K562 (cell line): ENCODE data around the gene MGST2. TPM values are rescaled to one million over a fixed set of nuclear protein-coding genes. Genes with fewer than 3 reads are reported as not detected.

Experiments
- ATAC-seq: fragments of 200-7000 bp; cut with Tn5 transposase; 3 replicates; pipeline ENCODE4 v1.9.1; 2020; ENCODE audit warnings: moderate library complexity
- BruUV-seq: library from RNA; stranded (reverse); fragments of 400-500 nt; replicated peaks from 2 replicates; lab custom pipeline; 2021; lab: Mats Ljungman, UMichigan
- CTCF ChIA-PET: fragments of 300-600 bp; formaldehyde crosslinking; extraction: SDS; loops from one replicate; lab custom pipeline; 2021; ENCODE audit warnings: low intra/inter-chr PET ratio; lab: Yijun Ruan, JAX
- POLR2A ChIA-PET: fragments of 300-600, 350-650 bp; sonication (Branson Sonifier 250); formaldehyde crosslinking; extraction: SDS; loops from one replicate; lab custom pipeline; 2021; ENCODE audit warnings: antibody characterized with exemption, inconsistent platforms; lab: Yijun Ruan, JAX
- DNase-seq, 4 experiments: peaks; one replicate each; pipeline versions ENCODE4 v3.0.0 to v3.0.0-alpha.2; 2011 to 2018; ENCODE audit warnings: low spot score in 3 of 4, mixed read lengths in 3 of 4; ENCODE audit errors: extremely low read depth in 1 of 4
- FAIRE-seq: peaks from 2 replicates; lab custom pipeline; 2011; peaks lifted over from hg19 to GRCh38; lab: Jason Lieb, UNC
- H2AFZ ChIP-seq: 2 replicates; pipeline ENCODE4 v1.6.0; 2011; ENCODE audit warnings: low read depth, low read length, control low read depth, inconsistent platforms
- H3K27ac ChIP-seq: fragments of 200-600 bp; 3 replicates; pipeline ENCODE4 v1.8.0; 2011; ENCODE audit warnings: low read depth, mild to moderate bottlenecking, control low read depth, inconsistent platforms, low read length, moderate library complexity, mixed read lengths; ENCODE audit errors: extremely low read depth
- H3K27me3 ChIP-seq, 2 experiments: fragments of 300-600 bp in 1 of 2; 2 replicates in 1 of 2; 3 replicates in 1 of 2; pipeline versions ENCODE4 v1.6.0 to v1.8.0; 2011; ENCODE audit warnings: inconsistent platforms in 2 of 2, low read length in 2 of 2, mild to moderate bottlenecking in 1 of 2, mixed read lengths in 1 of 2, moderate library complexity in 1 of 2; ENCODE audit not compliant: control insufficient read depth in 2 of 2, insufficient read depth in 2 of 2
- H3K36me3 ChIP-seq: fragments of 300-600 bp; 3 replicates; pipeline ENCODE4 v1.8.0; 2011; ENCODE audit warnings: mild to moderate bottlenecking, low read length, inconsistent platforms; ENCODE audit not compliant: control insufficient read depth, insufficient read depth
- H3K4me1 ChIP-seq, 2 experiments: fragments of 200-600 bp in 1 of 2; replicated peaks in 1 of 2; 2 replicates in 1 of 2; 3 replicates in 1 of 2; pipeline versions ENCODE4 v1.5.1 to v1.8.0; 2011; ENCODE audit warnings: inconsistent platforms in 2 of 2, low read length in 2 of 2, mild to moderate bottlenecking in 1 of 2, mixed read lengths in 1 of 2, moderate library complexity in 1 of 2; ENCODE audit not compliant: control insufficient read depth in 2 of 2, insufficient read depth in 2 of 2
- H3K4me2 ChIP-seq: 2 replicates; pipeline ENCODE4 v1.6.1; 2011; ENCODE audit warnings: low read length, control low read depth, inconsistent platforms, mixed read lengths; ENCODE audit not compliant: insufficient read depth
- H3K4me3 ChIP-seq: fragments of 200-600 bp; sonication (generic), shearing (Covaris generic); 2 replicates; pipeline ENCODE4 v1.5.1; 2016; ENCODE audit warnings: control low read depth, inconsistent platforms
- H3K79me2 ChIP-seq: fragments of 200-600 bp; 3 replicates; pipeline ENCODE4 v1.8.0; 2011; ENCODE audit warnings: low read length, inconsistent platforms; ENCODE audit not compliant: control insufficient read depth, insufficient read depth
- H3K9ac ChIP-seq, 2 experiments: 2 replicates each; pipeline versions ENCODE4 v1.6.0 to v1.6.1; 2011; ENCODE audit warnings: low read depth in 2 of 2, low read length in 2 of 2, control low read depth in 1 of 2, inconsistent platforms in 1 of 2, mild to moderate bottlenecking in 1 of 2, mixed read lengths in 1 of 2; ENCODE audit not compliant: insufficient read depth in 1 of 2
- H3K9me1 ChIP-seq: one replicate; pipeline ENCODE4 v1.6.0; 2011; ENCODE audit warnings: inconsistent platforms, mild to moderate bottlenecking, low read length, moderate library complexity; ENCODE audit not compliant: control insufficient read depth, insufficient read depth
- H3K9me3 ChIP-seq: replicated peaks from 2 replicates; pipeline ENCODE4 v1.5.1; 2011; ENCODE audit warnings: low read depth, low read length, inconsistent platforms; ENCODE audit not compliant: control insufficient read depth, insufficient read depth
- H4K20me1 ChIP-seq: replicated peaks from 2 replicates; pipeline ENCODE4 v1.6.1; 2011; ENCODE audit warnings: low read length, inconsistent platforms, mixed read lengths; ENCODE audit not compliant: control insufficient read depth, insufficient read depth
- CGGBP1 ChIP-seq: fragments of 250-450 bp; sonication (Bioruptor Pico); IDR thresholded peaks from 2 replicates; pipeline ENCODE4 v1.9.0; 2021; ENCODE audit warnings: mild to moderate bottlenecking
- CHD4 ChIP-seq: fragments of 200-600 bp; sonication (generic); IDR thresholded peaks from 3 replicates; pipeline ENCODE4 v1.6.1; 2012; ENCODE audit warnings: low read depth, mild to moderate bottlenecking, mixed read lengths, low read length, inconsistent platforms; ENCODE audit not compliant: insufficient read depth, insufficient replicate concordance, poor library complexity, severe bottlenecking
- CSDE1 ChIP-seq, 2 experiments: fragments of 450-650 bp; IDR thresholded peaks; 2 replicates each; pipeline ENCODE4 v1.6.1; 2016; ENCODE audit warnings: mild to moderate bottlenecking in 1 of 2
- DNMT1 ChIP-seq: fragments of 450-650 bp; IDR thresholded peaks from 2 replicates; pipeline ENCODE4 v1.6.1; 2016; ENCODE audit warnings: antibody characterized with exemption, mild to moderate bottlenecking
- FOXP4 ChIP-seq: sonication (generic); formaldehyde crosslinking; IDR thresholded peaks from 2 replicates; pipeline ENCODE4 v1.8.0; 2022; ENCODE audit warnings: mild to moderate bottlenecking, missing genetic modification reagents, borderline replicate concordance
- MLX ChIP-seq, 2 experiments: fragments of 450-650 bp in 1 of 2; sonication (generic) in 1 of 2; formaldehyde crosslinking; conservative IDR thresholded peaks; 2 replicates each; pipeline versions ENCODE4 v1.4.0 to v1.8.1; 2020 to 2022; ENCODE audit warnings: mild to moderate bottlenecking in 1 of 2, missing genetic modification reagents in 1 of 2
- NCOA4 ChIP-seq: fragments of 450-650 bp; IDR thresholded peaks from 2 replicates; pipeline ENCODE4 v1.6.1; 2018; ENCODE audit warnings: mild to moderate bottlenecking; ENCODE audit not compliant: partially characterized antibody
- NR3C1 ChIP-seq: sonication (generic); formaldehyde crosslinking; IDR thresholded peaks from 2 replicates; pipeline ENCODE4 v1.8.1; 2022; ENCODE audit warnings: missing genetic modification reagents
- SAFB2 ChIP-seq: fragments of 200-400 bp; formaldehyde crosslinking; IDR thresholded peaks from 2 replicates; pipeline ENCODE4 v1.6.1; 2018; ENCODE audit warnings: borderline replicate concordance, low read length, low read depth, moderate library complexity; ENCODE audit not compliant: severe bottlenecking
- SMAD4 ChIP-seq: fragments of 250-450 bp; sonication (Bioruptor Pico); conservative IDR thresholded peaks from 2 replicates; pipeline ENCODE4 v1.8.0; 2021; ENCODE audit warnings: inconsistent platforms, mild to moderate bottlenecking, moderate library complexity
- STAT5A ChIP-seq: IDR thresholded peaks from 2 replicates; pipeline ENCODE4 v1.6.1; 2012; ENCODE audit warnings: low read length, inconsistent platforms, borderline replicate concordance
- TAF9B ChIP-seq: fragments of 450-650 bp; IDR thresholded peaks from 2 replicates; pipeline ENCODE4 v1.6.1; 2018; ENCODE audit warnings: mild to moderate bottlenecking; ENCODE audit not compliant: partially characterized antibody
- ZFP30 ChIP-seq: fragments of 250-450 bp; sonication (Bioruptor Pico); IDR thresholded peaks from 2 replicates; pipeline ENCODE4 v1.8.0; 2022; ENCODE audit warnings: moderate library complexity, mild to moderate bottlenecking, inconsistent platforms, borderline replicate concordance
- ZKSCAN8 ChIP-seq: fragments of 200-800 bp; sonication (Bioruptor generic); IDR thresholded peaks from 2 replicates; pipeline ENCODE4 v1.6.1; 2016; ENCODE audit warnings: missing genetic modification characterization, missing compliant biosample characterization
- ZNF518B ChIP-seq: fragments of 250-450 bp; sonication (Bioruptor Pico); IDR thresholded peaks from 2 replicates; pipeline ENCODE4 v1.5.0; 2021; ENCODE audit warnings: mild to moderate bottlenecking, moderate library complexity
- ZNF551 ChIP-seq: fragments of 250-450 bp; sonication (Bioruptor Pico); IDR thresholded peaks from 2 replicates; pipeline ENCODE4 v1.5.0; 2021; ENCODE audit warnings: mild to moderate bottlenecking, moderate library complexity
- WGBS: fragments of 100-300 bp; shearing (Covaris generic); methylation state at CpG from one replicate; pipeline ENCODE4 v1.1.6; 2016; ENCODE audit warnings: low coverage, mixed read lengths; ENCODE audit not compliant: insufficient coverage; ENCODE audit errors: missing lambda C conversion rate; 5-methylcytosine and 5-hydroxymethylcytosine counted together
- in situ Hi-C: fragments of 300-500 bp; cut with MboI; formaldehyde crosslinking; loops from 4 replicates; pipeline ENCODE4 v1.15.0; 2018; ENCODE audit warnings: inconsistent platforms, mixed read lengths
- intact Hi-C: fragments of 100-400 bp; cut with micrococcal nuclease; formaldehyde crosslinking; loops from 2 replicates; pipeline ENCODE4 v1.14.2; 2022
- polyA plus RNA-seq, 8 experiments: library from polyadenylated mRNA; depleted of rRNA in 4 of 8; stranded (reverse) in 5 of 8; unstranded in 3 of 8; fragments of >200 nt; fragmentation: Nextera tagmentation in 2 of 8; fragmentation: Illumina TruSeq in 1 of 8; extraction: Ambion mirVana in 2 of 8; extraction: Trizol in 1 of 8; gene quantifications; 2 replicates each; pipeline versions ENCODE4 v1.2.1 to v1.2.3, GENCODE V29; 2011 to 2014; ENCODE audit warnings: inconsistent platforms in 1 of 8, missing spikeins in 1 of 8
- total RNA-seq, 7 experiments: library from RNA; depleted of rRNA in 6 of 7; stranded (reverse); fragments of >200 nt in 6 of 7; fragmentation: Illumina TruSeq in 2 of 7; extraction: Trizol in 2 of 7; gene quantifications; 2 replicates each; pipeline versions ENCODE4 v1.2.1 to v1.2.3, GENCODE V29; 2011 to 2021; ENCODE audit warnings: low replicate concordance in 1 of 7

MGST2 gene
- total and polyA plus RNA-seq, 9 of the 15 experiments (the other 6 are each of a cell fraction or from before 2014, with no cell fraction given): 38.7 to 115 (median 84.6) TPM

GRCh38 chr4:139631791-139632190 is 33.8 kb upstream of the MGST2 start:
- H3K36me3 ChIP-seq: no peaks in the 10 kb centered on the region
- no TSS peak for BruUV-seq
- H3K27me3 ChIP-seq: peaks cover 14 to 22% of the 10 kb centered on the region in 2 experiments
- no peak overlapping the region for H3K4me3 ChIP-seq
- no peak for FAIRE-seq
- POLR2A ChIA-PET: no interaction called here
- H3K9ac ChIP-seq: no peak overlapping the region
- peaks cover 0 to 4% of the 10 kb centered on the region in 2 experiments; a peak in 2 of 5 replicates for H3K4me1 ChIP-seq
- no peak overlapping the region for H2AFZ ChIP-seq
- H4K20me1 ChIP-seq: no peaks in the 10 kb centered on the region
- H3K79me2 ChIP-seq: no peaks in the 10 kb centered on the region
- intact Hi-C loops: no loop called here
- DNase-seq: no peak
- CTCF ChIA-PET: no interaction called here
- in situ Hi-C loops: no loop called here
- no peaks in the 10 kb centered on the region for H3K9me3 ChIP-seq
- H3K27ac ChIP-seq: no peak overlapping the region
- 17% methylated on average over 1 of the region's 1 CpG for WGBS
- H3K4me2 ChIP-seq: no peak overlapping the region
- ATAC-seq: no peak
- H3K9me1 ChIP-seq: no peaks in the 10 kb centered on the region
- TF ChIP-seq CSDE1 (IDR thresholded peaks at IDR 0.05) (no peak), NCOA4 (no peak), ZNF518B (CRISPR knock-in tag) (no peak), SAFB2 (no peak), SMAD4 (no peak), ZFP30 (CRISPR knock-in tag) (no peak), NR3C1 (CRISPR knock-in tag) (no peak), CHD4 (no peak), STAT5A (no peak), TAF9B (no peak), DNMT1 (no peak), ZNF551 (CRISPR knock-in tag) (no peak), ZKSCAN8 (no peak), CGGBP1 (CRISPR knock-in tag) (no peak), MLX (CRISPR knock-in tag; conservative IDR thresholded peaks at IDR 0.05) (no peak), FOXP4 (no peak)
- TF ChIP-seq, all 486 proteins: peak for 0
